MM.1S (cell line): ENCODE data around the gene TLE1.

Experiments used
- EZH2 ChIP-seq: fragments of 300-600 bp; sonication (generic); optimal IDR thresholded peaks from 2 replicates; pipeline ENCODE3; 2017; ENCODE audit warnings: low read depth, mild to moderate bottlenecking, antibody characterized with exemption, low read length, mixed read lengths
- EZH2phosphoT487 ChIP-seq: fragments of 300-600 bp; sonication (generic); IDR thresholded peaks from 2 replicates; pipeline ENCODE4 v1.6.1; 2018; ENCODE audit warnings: antibody characterized with exemption, low read length
- TF ChIP-seq, protein P1 (sequence below): fragments of 300-600 bp; sonication (generic); IDR thresholded peaks from 2 replicates; pipeline ENCODE4 v1.5.1; 2016; ENCODE audit warnings: antibody characterized with exemption, low read length, mixed read lengths

DNA sequence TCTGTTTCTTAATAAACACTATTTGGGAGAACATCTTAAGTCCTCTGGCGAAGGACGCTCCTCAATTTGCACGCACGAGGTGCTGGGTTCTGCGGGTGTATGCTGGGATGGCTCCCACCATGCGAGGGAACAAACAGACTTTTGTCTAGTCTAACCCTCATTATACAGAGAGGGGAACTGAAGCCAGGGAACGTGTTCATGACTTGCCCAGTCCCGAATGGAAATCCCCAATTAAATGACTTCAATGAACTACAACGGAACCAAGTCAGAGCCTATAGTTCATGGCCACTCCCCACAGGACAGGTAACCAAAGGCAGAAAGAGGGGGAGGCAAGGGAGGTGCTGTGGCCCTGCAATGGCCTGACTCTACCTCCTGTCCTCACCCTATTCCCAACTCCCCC is 9.3 kb downstream of the TLE1 start:
- TF ChIP-seq, protein P1, sequence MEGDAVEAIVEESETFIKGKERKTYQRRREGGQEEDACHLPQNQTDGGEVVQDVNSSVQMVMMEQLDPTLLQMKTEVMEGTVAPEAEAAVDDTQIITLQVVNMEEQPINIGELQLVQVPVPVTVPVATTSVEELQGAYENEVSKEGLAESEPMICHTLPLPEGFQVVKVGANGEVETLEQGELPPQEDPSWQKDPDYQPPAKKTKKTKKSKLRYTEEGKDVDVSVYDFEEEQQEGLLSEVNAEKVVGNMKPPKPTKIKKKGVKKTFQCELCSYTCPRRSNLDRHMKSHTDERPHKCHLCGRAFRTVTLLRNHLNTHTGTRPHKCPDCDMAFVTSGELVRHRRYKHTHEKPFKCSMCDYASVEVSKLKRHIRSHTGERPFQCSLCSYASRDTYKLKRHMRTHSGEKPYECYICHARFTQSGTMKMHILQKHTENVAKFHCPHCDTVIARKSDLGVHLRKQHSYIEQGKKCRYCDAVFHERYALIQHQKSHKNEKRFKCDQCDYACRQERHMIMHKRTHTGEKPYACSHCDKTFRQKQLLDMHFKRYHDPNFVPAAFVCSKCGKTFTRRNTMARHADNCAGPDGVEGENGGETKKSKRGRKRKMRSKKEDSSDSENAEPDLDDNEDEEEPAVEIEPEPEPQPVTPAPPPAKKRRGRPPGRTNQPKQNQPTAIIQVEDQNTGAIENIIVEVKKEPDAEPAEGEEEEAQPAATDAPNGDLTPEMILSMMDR, result no peak
- TF ChIP-seq EZH2 (no peak), EZH2phosphoT487 (no peak)
